MM.1S (cell line): ENCODE measurements around the gene KCNQ1.

ENCODE experiments used
- DNase-seq: peaks from one replicate; pipeline ENCODE4 v3.0.0-alpha.2; 2015
- H2AFZ ChIP-seq: fragments of 300-600 bp; sonication (generic); 2 replicates; pipeline ENCODE4 v1.6.0; 2016; ENCODE audit warnings: antibody characterized with exemption, low read length
- H3F3A ChIP-seq: fragments of 300-600 bp; sonication (generic); 2 replicates; pipeline ENCODE4 v1.6.1; 2016; ENCODE audit warnings: mild to moderate bottlenecking, antibody characterized with exemption, low read length, moderate library complexity, mixed read lengths; ENCODE audit not compliant: insufficient read depth
- H3K27ac ChIP-seq: fragments of 300-600 bp; sonication (generic); 2 replicates; pipeline ENCODE4 v1.5.1; 2016; ENCODE audit warnings: mild to moderate bottlenecking, low read length
- H3K27me3 ChIP-seq: fragments of 300-600 bp; sonication (generic); replicated peaks from 2 replicates; pipeline ENCODE4 v1.6.0; 2016; ENCODE audit warnings: low read length; ENCODE audit not compliant: insufficient read depth
- H3K36me3 ChIP-seq: fragments of 300-600 bp; sonication (generic); replicated peaks from 2 replicates; pipeline ENCODE4 v1.6.1; 2016; ENCODE audit warnings: mild to moderate bottlenecking, low read length, mixed read lengths; ENCODE audit not compliant: insufficient read depth
- H3K4me1 ChIP-seq: fragments of 300-600 bp; sonication (generic); 2 replicates; pipeline ENCODE4 v1.6.1; 2016; ENCODE audit warnings: low read length, mixed read lengths
- H3K4me2 ChIP-seq: fragments of 300-600 bp; sonication (generic); 2 replicates; pipeline ENCODE4 v1.6.0; 2016; ENCODE audit warnings: low read depth, low read length
- H3K4me3 ChIP-seq: fragments of 300-600 bp; sonication (generic); 2 replicates; pipeline ENCODE4 v1.5.1; 2016; ENCODE audit warnings: low read length, mixed read lengths
- H3K79me2 ChIP-seq: fragments of 300-600 bp; sonication (generic); 2 replicates; pipeline ENCODE4 v1.6.1; 2016; ENCODE audit warnings: mixed run types, low read length, mixed read lengths
- H3K9ac ChIP-seq: fragments of 300-600 bp; sonication (generic); 2 replicates; pipeline ENCODE4 v1.6.1; 2016; ENCODE audit warnings: low read length, mixed read lengths
- H3K9me2 ChIP-seq: fragments of 300-600 bp; sonication (generic); replicated peaks from 2 replicates; pipeline ENCODE4 v1.6.1; 2016; ENCODE audit warnings: mild to moderate bottlenecking, low read length, mixed read lengths; ENCODE audit not compliant: insufficient read depth
- H3K9me3 ChIP-seq: fragments of 300-600 bp; sonication (generic); replicated peaks from 2 replicates; pipeline ENCODE4 v1.6.1; 2016; ENCODE audit warnings: mild to moderate bottlenecking, low read length, mixed read lengths; ENCODE audit not compliant: insufficient read depth
- H4K20me1 ChIP-seq: fragments of 300-600 bp; sonication (generic); 2 replicates; pipeline ENCODE4 v1.6.1; 2016; ENCODE audit warnings: mild to moderate bottlenecking, low read length, moderate library complexity, mixed read lengths; ENCODE audit not compliant: insufficient read depth
- EZH2 ChIP-seq: fragments of 300-600 bp; sonication (generic); optimal IDR thresholded peaks from 2 replicates; pipeline ENCODE3; 2017; ENCODE audit warnings: low read depth, mild to moderate bottlenecking, antibody characterized with exemption, low read length, mixed read lengths
- EZH2phosphoT487 ChIP-seq: fragments of 300-600 bp; sonication (generic); IDR thresholded peaks from 2 replicates; pipeline ENCODE4 v1.6.1; 2018; ENCODE audit warnings: antibody characterized with exemption, low read length
- TF ChIP-seq, protein P1 (sequence below): fragments of 300-600 bp; sonication (generic); IDR thresholded peaks from 2 replicates; pipeline ENCODE4 v1.5.1; 2016; ENCODE audit warnings: antibody characterized with exemption, low read length, mixed read lengths

The KCNQ1 gene

DNA sequence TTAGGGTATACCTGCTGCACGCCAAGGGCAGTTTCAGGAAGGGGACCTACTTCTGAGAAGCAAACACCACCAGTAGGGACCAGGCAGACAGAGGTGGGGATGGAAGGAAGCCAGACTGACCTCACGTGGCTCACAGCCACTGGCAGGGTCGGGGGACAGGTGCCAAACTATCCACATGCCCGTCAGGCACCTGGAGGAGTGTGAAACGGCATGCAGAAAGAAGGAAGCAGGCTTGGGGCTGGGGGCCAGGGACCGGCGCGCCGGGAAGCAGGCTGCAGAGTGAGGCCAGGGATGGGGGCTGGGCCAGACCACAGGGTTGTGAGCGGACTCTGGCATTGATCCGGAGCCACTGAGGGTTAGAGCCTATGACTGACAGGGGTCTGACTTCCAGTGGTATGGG, 393.3 kb downstream of the KCNQ1 start:
- H2AFZ ChIP-seq: no peak overlapping the region
- no peaks in the 10 kb centered on the region for H3F3A ChIP-seq
- H3K27me3 ChIP-seq: no peaks in the 10 kb centered on the region
- TF ChIP-seq, protein P1, sequence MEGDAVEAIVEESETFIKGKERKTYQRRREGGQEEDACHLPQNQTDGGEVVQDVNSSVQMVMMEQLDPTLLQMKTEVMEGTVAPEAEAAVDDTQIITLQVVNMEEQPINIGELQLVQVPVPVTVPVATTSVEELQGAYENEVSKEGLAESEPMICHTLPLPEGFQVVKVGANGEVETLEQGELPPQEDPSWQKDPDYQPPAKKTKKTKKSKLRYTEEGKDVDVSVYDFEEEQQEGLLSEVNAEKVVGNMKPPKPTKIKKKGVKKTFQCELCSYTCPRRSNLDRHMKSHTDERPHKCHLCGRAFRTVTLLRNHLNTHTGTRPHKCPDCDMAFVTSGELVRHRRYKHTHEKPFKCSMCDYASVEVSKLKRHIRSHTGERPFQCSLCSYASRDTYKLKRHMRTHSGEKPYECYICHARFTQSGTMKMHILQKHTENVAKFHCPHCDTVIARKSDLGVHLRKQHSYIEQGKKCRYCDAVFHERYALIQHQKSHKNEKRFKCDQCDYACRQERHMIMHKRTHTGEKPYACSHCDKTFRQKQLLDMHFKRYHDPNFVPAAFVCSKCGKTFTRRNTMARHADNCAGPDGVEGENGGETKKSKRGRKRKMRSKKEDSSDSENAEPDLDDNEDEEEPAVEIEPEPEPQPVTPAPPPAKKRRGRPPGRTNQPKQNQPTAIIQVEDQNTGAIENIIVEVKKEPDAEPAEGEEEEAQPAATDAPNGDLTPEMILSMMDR: no peak
- no peak for TF ChIP-seq EZH2phosphoT487
- no peak for TF ChIP-seq EZH2
- no peaks in the 10 kb centered on the region for H3K36me3 ChIP-seq
- no peak overlapping the region for H3K4me3 ChIP-seq
- H3K9me2 ChIP-seq: no peaks in the 10 kb centered on the region
- H3K4me1 ChIP-seq: no peaks in the 10 kb centered on the region
- no peak overlapping the region for H3K27ac ChIP-seq
- no peaks in the 10 kb centered on the region for H3K79me2 ChIP-seq
- no peaks in the 10 kb centered on the region for H4K20me1 ChIP-seq
- DNase-seq: no peak
- no peak overlapping the region for H3K4me2 ChIP-seq
- H3K9ac ChIP-seq: no peak overlapping the region
- no peaks in the 10 kb centered on the region for H3K9me3 ChIP-seq

DNA sequence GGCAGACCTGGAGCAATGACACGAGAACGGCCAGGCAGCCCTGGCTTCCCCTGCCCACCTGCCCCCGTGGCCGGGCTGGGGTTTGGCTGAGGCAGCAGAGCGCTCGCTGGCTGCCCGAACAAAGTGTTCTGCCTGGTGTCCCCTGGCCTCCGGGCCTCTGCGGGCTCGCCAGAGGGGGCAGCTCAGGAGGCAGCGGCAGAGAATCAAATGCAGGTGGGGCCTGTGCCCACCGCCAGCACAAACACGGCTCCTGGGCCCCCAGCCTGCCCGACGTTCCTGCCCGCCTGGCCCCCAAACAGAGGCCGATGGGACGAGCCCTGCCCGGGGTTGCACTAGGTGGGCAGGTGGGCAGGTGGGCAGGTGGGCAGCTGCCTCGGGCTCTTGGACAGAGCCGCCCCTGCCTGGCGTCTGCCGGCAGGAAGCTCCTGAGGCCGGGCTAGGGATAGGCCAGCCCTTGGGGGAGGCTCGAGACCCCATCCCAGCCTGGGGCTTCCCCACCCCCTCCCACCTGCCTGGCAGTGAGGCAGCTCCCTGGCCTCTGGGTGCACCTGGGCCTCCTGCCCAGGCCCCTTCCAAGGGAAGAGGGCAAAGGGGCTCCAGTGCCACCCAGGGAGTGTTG, 394.0 kb downstream of the KCNQ1 start:
- Histone ChIP-seq H2AFZ (no peak overlapping the region), H3K4me3 (no peak overlapping the region), H3K9ac (no peak overlapping the region), H3K9me2 (no peaks in the 10 kb centered on the region), H3F3A (no peaks in the 10 kb centered on the region), H3K4me1 (no peaks in the 10 kb centered on the region), H3K79me2 (no peaks in the 10 kb centered on the region), H3K9me3 (no peaks in the 10 kb centered on the region), H3K4me2 (no peak overlapping the region), H3K27ac (no peak overlapping the region), H4K20me1 (no peaks in the 10 kb centered on the region), H3K36me3 (no peaks in the 10 kb centered on the region), H3K27me3 (no peaks in the 10 kb centered on the region)
- no peak for DNase-seq
- no peak for TF ChIP-seq EZH2phosphoT487
- TF ChIP-seq EZH2: no peak
- TF ChIP-seq, protein P1: no peak

DNA sequence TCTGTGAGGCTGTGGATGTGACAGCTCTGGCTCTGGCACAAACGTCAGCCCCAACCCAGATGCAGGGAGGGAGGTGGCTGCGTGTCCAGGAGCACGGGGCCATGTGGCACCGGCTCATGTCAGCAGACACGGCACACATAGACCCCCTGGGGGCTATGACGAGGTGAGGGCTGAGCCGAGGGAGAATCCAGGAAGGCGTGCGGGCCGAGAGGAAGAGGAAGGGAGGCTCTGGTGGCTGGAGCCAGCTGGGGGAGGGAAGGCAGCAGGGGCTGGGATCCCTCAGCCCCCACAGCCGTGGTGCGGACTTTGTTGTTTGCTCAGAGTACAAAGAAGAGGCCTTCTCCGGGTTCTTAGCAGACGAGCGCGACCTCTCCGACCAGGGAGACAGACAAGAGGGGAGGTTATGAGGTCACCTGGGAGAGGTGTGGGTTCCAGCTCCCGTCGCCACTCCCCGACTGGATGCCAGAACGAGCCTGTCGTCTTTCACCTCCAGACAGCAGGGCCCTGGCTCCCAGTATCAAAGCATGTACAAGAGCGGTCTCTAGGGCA, 394.7 kb downstream of the KCNQ1 start:
- no peaks in the 10 kb centered on the region for H3K79me2 ChIP-seq
- no peak overlapping the region for H3K27ac ChIP-seq
- H3F3A ChIP-seq: no peaks in the 10 kb centered on the region
- H3K27me3 ChIP-seq: no peaks in the 10 kb centered on the region
- no peaks in the 10 kb centered on the region for H4K20me1 ChIP-seq
- no peaks in the 10 kb centered on the region for H3K9me3 ChIP-seq
- no peaks in the 10 kb centered on the region for H3K4me1 ChIP-seq
- H3K9me2 ChIP-seq: no peaks in the 10 kb centered on the region
- no peak overlapping the region for H3K4me3 ChIP-seq
- H3K36me3 ChIP-seq: no peaks in the 10 kb centered on the region
- TF ChIP-seq, protein P1: no peak
- no peak for TF ChIP-seq EZH2
- no peak for TF ChIP-seq EZH2phosphoT487
- H2AFZ ChIP-seq: no peak overlapping the region
- DNase-seq: no peak
- no peak overlapping the region for H3K9ac ChIP-seq
- no peak overlapping the region for H3K4me2 ChIP-seq
